CD4-positive, alpha-beta T cell treated with Interleukin-4 for 4 hours (primary cell): Measurements from ENCODE around the gene RAD51D.

Experiments used
- DNase-seq: peaks from one replicate; pipeline ENCODE4 v3.0.0-alpha.2; 2020

Gene RAD51D

DNA sequence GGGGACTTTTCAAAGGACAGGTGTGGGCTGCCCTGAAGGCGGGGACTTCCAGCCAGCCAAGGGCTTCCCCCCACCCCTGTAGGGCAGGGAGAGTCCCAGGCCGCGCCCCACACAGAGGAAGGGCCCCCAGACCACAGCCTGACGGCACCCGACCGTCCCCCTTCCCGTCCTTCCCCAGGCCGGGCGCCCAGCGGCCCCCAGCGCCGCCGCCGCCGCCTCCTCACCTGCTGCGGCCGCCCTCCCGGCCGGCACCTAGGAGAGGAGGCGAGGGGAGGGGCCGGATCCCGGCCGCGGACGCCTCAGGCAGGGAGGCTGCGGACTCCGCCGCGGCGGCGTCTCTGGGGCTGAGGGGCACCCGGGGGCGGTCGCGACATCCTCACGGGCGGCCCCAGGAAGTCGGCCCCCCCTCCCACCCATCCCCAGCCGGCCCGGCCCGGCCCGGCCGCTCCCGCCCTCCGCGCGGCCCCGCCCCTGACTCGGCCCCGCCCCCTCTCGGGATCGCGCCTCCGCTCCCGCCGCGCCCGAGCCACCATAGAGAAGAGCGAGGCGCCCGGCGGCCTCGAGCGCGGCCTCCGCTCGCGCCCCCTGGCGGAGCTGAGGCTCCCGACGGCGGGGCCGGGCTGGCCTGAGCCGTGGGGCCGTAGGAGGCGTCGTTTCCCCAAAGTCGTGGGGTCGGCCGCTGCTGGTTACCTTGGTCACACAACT is 30.6 kb downstream of the RAD51D start:
- peak; percentile 89 for DNase-seq

DNA sequence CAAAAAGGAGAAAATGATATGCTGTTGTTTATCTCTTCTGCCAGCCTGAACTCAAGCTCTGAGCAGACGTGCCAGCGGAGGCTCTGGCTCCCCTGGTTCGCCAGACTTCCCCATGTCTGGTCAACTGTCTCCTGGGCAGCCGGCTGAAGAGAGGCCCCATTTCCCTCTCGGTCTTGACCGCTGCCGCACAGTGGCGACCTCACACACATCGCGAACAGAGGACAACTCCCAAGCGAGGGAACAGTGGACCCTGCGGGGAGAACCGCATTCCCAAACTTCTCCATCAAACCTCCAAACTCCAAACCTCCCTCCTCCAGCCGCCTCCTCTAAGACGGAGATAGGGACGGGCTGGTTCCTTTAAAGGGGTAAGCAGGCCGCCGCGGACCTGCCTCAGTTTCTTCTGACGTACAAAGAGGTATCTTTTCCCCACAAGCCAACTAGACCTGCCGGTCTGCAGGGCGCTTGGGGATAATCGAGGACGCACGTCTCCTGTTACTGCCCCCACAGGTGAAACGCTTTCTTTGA is 31.2 kb downstream of the RAD51D start:
- no peak for DNase-seq

- peak; percentile 49 for DNase-seq
Measured at GRCh38 chr17:35087731-35088355, 31.8 kb downstream of the RAD51D start.

- peak; percentile 10 for DNase-seq
Measured at GRCh38 chr17:35086931-35087573, 32.6 kb downstream of the RAD51D start.

DNA sequence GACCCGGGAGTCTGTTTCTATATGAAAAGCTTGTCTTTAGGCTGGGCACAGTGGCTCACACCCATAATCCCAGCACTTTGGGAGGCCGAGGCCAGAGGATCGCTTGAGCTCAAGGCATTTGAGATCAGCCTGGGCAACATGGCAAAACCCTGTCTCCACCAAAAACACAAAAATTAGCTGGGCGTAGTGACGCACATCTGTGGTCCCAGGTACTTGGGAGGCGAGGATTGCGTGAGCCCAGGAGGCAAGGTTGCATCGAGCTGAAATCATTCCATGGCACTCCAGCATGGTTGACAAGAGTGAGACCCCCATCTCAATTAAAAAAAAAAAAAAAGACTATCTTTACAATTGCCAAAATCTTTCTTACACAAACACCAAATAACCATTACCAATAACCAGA is 33.5 kb downstream of the RAD51D start:
- DNase-seq: no peak

GRCh38 chr17:35084987-35085386 is 34.7 kb downstream of the RAD51D start:
- peak; percentile 36 for DNase-seq

- DNase-seq: no peak
Measured at GRCh38 chr17:35083071-35083470, 36.6 kb downstream of the RAD51D start.

GRCh38 chr17:35082073-35082657 is 37.5 kb downstream of the RAD51D start:
- DNase-seq: peak; percentile 67

- no peak for DNase-seq
Measured at GRCh38 chr17:35081638-35082037, 38.0 kb downstream of the RAD51D start.

- peak; percentile 26 for DNase-seq
Measured at GRCh38 chr17:35080536-35080935, 39.1 kb downstream of the RAD51D start.

- no peak for DNase-seq
Measured at GRCh38 chr17:35079547-35080423, 39.9 kb downstream of the RAD51D start.

DNA sequence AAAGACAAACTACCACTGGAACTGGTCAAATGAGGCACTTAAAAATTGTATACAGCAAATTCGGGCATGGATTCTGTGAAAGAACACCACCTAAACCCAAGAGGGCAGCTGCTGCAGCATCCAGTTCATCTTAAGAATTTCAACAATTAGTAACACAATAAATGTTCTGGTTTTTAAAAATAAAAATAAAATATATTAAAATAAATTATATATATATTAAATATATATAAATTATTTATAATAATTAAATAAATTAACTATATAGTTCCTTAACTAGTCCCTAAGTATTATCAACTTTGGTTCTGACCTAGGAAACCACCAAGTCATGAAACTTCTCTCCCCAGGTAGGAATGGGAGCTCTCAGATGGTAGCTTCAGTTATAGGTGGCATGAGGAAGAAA is 42.8 kb downstream of the RAD51D start:
- no peak for DNase-seq

- DNase-seq: no peak
Measured at GRCh38 chr17:35074711-35075707, 44.7 kb downstream of the RAD51D start.

- peak; percentile 44 for DNase-seq
Measured at GRCh38 chr17:35073991-35074627, 45.6 kb downstream of the RAD51D start.

GRCh38 chr17:35073183-35073790 is 46.4 kb downstream of the RAD51D start:
- DNase-seq: peak; percentile 71

GRCh38 chr17:35069311-35069710 is 50.3 kb downstream of the RAD51D start:
- no peak for DNase-seq

GRCh38 chr17:35068249-35068648 is 51.4 kb downstream of the RAD51D start:
- DNase-seq: no peak

- DNase-seq: no peak
Measured at GRCh38 chr17:35065880-35066279, 53.8 kb downstream of the RAD51D start.

DNA sequence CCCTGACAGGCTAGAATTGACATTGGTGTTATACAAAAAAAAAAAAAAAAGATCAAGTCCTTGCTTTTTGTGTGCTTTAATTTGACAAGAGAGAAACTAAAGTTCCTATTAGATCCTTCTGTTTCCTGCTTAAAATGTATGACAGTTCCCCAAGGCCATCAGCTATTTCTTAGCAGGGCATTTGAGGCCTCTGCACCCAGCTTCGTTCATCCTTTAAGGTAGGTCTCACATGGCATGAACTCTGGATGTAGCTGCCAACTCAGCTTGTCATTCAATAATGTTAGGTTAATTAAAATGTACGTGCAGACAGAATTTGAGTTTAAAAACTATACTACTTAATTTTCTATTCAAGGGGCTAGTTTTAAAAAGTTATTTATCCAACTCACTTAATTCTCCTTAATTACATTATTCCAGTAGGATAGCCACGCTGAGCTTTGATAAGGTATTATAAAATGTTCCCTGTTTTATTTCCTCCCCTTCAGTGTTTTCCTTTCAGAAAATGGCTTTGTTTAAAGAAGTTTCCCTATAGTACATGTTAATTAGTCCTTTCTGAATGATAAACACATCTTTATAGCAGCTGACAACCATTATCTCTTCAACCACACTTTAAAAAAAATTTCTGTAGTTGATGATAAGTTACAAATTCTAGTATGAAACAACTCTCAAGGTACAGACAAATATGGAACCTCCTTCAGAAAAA is 55.0 kb downstream of the RAD51D start:
- no peak for DNase-seq
